Measurements from ENCODE around the gene NMUR1. TPM values are rescaled to one million over a fixed set of nuclear protein-coding genes. Genes with fewer than 3 reads are reported as not detected.
"Not testable (repeated sequence)": the region's sequence is repeated elsewhere in the genome, so short reads cannot be mapped to it uniquely, and the experiment has no call there.

NMUR1 gene, protein sequence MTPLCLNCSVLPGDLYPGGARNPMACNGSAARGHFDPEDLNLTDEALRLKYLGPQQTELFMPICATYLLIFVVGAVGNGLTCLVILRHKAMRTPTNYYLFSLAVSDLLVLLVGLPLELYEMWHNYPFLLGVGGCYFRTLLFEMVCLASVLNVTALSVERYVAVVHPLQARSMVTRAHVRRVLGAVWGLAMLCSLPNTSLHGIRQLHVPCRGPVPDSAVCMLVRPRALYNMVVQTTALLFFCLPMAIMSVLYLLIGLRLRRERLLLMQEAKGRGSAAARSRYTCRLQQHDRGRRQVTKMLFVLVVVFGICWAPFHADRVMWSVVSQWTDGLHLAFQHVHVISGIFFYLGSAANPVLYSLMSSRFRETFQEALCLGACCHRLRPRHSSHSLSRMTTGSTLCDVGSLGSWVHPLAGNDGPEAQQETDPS
- total RNA-seq = under 0.01 TPM in 2 replicates

- Histone ChIP-seq H3K27me3 (ENCODE audit: insufficient read depth, low read length) (peaks cover 17% of the 10 kb centered on the region), H2AFZ (ENCODE audit: low read length) (peak within 1 kb of the TSS; percentile 47), H3K4me1 (ENCODE audit: insufficient read depth, low read length) (no peaks in the 10 kb centered on the region), H3K4me2 (ENCODE audit: insufficient read depth, low read length) (peak within 1 kb of the TSS; percentile 51), H3K79me2 (ENCODE audit: insufficient read depth, low read length) (no peaks in the 10 kb centered on the region), H4K20me1 (ENCODE audit: insufficient read depth, low read length) (no peaks in the 10 kb centered on the region), H3K9me3 (ENCODE audit: low read depth, low read length) (no peaks in the 10 kb centered on the region), H3K36me3 (ENCODE audit: insufficient read depth, low read length) (no peaks in the 10 kb centered on the region), H3K27ac (ENCODE audit: low read depth, low read length) (no peak within 1 kb of the TSS), H3K4me3 (ENCODE audit: insufficient read depth, low read length) (peak within 1 kb of the TSS; percentile 46)
- peak; percentile 95 for DNase-seq (ENCODE audit: insufficient read length, low spot score, missing footprints)
- TF ChIP-seq, protein P1, sequence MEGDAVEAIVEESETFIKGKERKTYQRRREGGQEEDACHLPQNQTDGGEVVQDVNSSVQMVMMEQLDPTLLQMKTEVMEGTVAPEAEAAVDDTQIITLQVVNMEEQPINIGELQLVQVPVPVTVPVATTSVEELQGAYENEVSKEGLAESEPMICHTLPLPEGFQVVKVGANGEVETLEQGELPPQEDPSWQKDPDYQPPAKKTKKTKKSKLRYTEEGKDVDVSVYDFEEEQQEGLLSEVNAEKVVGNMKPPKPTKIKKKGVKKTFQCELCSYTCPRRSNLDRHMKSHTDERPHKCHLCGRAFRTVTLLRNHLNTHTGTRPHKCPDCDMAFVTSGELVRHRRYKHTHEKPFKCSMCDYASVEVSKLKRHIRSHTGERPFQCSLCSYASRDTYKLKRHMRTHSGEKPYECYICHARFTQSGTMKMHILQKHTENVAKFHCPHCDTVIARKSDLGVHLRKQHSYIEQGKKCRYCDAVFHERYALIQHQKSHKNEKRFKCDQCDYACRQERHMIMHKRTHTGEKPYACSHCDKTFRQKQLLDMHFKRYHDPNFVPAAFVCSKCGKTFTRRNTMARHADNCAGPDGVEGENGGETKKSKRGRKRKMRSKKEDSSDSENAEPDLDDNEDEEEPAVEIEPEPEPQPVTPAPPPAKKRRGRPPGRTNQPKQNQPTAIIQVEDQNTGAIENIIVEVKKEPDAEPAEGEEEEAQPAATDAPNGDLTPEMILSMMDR (IDR thresholded peaks at IDR 0.05; ENCODE audit: extremely low read depth, low read depth, low read length) = peak; percentile 55
Observed at GRCh38 chr2:231530099-231531011, at the start of gene NMUR1. NMUR1 (minus strand) TSS chr2:231530445; CDS start chr2:231530361, 84 bp downstream.

GRCh38 chr2:231579560-231579959 is 49.3 kb upstream of the NMUR1 start:
- Histone ChIP-seq H2AFZ (ENCODE audit: low read length) (no peak overlapping the region), H3K9me3 (ENCODE audit: low read depth, low read length) (no peaks in the 10 kb centered on the region)

DNA sequence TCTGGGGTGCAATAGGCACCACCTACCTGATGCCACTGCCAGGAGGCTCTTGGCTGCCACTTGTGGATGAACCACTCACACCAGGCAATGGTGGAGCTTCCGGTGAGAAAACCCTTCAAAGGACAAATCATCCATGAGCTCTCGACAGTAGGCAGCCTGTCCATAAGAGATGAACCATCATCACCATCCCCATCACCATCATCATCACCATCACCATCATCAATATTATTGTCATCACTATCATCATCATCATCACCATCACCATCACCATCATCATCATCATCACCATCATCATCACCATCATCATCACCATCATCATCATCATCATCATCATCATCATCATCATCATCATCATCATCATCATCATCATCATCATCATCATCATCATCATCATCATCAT is 48.4 kb upstream of the NMUR1 start:
- not testable (repeated sequence) for H3K9me3 ChIP-seq (ENCODE audit: low read depth, low read length); H3K79me2 ChIP-seq (ENCODE audit: insufficient read depth, low read length); H3K4me3 ChIP-seq (ENCODE audit: insufficient read depth, low read length); H4K20me1 ChIP-seq (ENCODE audit: insufficient read depth, low read length); H3K27me3 ChIP-seq (ENCODE audit: insufficient read depth, low read length); H3K4me2 ChIP-seq (ENCODE audit: insufficient read depth, low read length); H2AFZ ChIP-seq (ENCODE audit: low read length); H3K27ac ChIP-seq (ENCODE audit: low read depth, low read length); H3K4me1 ChIP-seq (ENCODE audit: insufficient read depth, low read length); H3K36me3 ChIP-seq (ENCODE audit: insufficient read depth, low read length)
- peak; percentile 70 for DNase-seq (ENCODE audit: insufficient read length, low spot score, missing footprints)

More at GRCh38 chr2:231579560-231579959, 49.3 kb upstream of the NMUR1 start:
- no peaks in the 10 kb centered on the region for H4K20me1 ChIP-seq (ENCODE audit: insufficient read depth, low read length)
- no peak overlapping the region for H3K27ac ChIP-seq (ENCODE audit: low read depth, low read length)
- no peaks in the 10 kb centered on the region for H3K4me1 ChIP-seq (ENCODE audit: insufficient read depth, low read length)
- TF ChIP-seq, protein P1 (IDR thresholded peaks at IDR 0.05; ENCODE audit: extremely low read depth, low read depth, low read length) = no peak
- no peak for DNase-seq (ENCODE audit: insufficient read length, low spot score, missing footprints)
- no peak overlapping the region for H3K4me3 ChIP-seq (ENCODE audit: insufficient read depth, low read length)
- no peaks in the 10 kb centered on the region for H3K27me3 ChIP-seq (ENCODE audit: insufficient read depth, low read length)
- no peaks in the 10 kb centered on the region for H3K79me2 ChIP-seq (ENCODE audit: insufficient read depth, low read length)
- H3K4me2 ChIP-seq (ENCODE audit: insufficient read depth, low read length) = no peak overlapping the region
- H3K36me3 ChIP-seq (ENCODE audit: insufficient read depth, low read length) = no peaks in the 10 kb centered on the region

DNA sequence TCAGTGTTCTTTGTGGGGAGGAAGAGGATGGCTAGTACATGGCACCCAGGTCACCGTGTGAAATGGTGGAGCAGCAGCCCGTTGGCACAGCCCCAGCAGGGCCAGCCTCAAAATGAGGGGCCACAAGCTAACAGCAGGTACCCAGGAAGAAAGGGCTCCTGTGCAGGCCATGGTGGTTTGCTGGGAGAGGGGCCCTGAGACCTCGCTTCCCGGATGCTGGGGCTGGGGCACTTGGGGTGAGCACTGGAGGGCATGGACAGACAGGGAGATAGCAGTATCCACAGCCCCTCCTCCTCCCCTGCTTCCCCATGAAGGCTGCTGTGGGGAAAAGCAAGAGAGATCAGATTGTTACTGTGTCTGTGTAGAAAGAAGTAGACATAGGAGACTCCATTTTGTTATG is 46.2 kb upstream of the NMUR1 start:
- no peaks in the 10 kb centered on the region for H4K20me1 ChIP-seq (ENCODE audit: insufficient read depth, low read length)
- no peaks in the 10 kb centered on the region for H3K79me2 ChIP-seq (ENCODE audit: insufficient read depth, low read length)
- no peak overlapping the region for H2AFZ ChIP-seq (ENCODE audit: low read length)
- H3K27me3 ChIP-seq (ENCODE audit: insufficient read depth, low read length) = no peaks in the 10 kb centered on the region
- no peak overlapping the region for H3K4me2 ChIP-seq (ENCODE audit: insufficient read depth, low read length)
- no peaks in the 10 kb centered on the region for H3K4me1 ChIP-seq (ENCODE audit: insufficient read depth, low read length)
- no peak overlapping the region for H3K27ac ChIP-seq (ENCODE audit: low read depth, low read length)
- no peak for DNase-seq (ENCODE audit: insufficient read length, low spot score, missing footprints)
- no peaks in the 10 kb centered on the region for H3K9me3 ChIP-seq (ENCODE audit: low read depth, low read length)
- no peaks in the 10 kb centered on the region for H3K36me3 ChIP-seq (ENCODE audit: insufficient read depth, low read length)
- no peak overlapping the region for H3K4me3 ChIP-seq (ENCODE audit: insufficient read depth, low read length)
- TF ChIP-seq, protein P1 (IDR thresholded peaks at IDR 0.05; ENCODE audit: extremely low read depth, low read depth, low read length) = no peak
